GM21723 (cell line): Measurements from ENCODE around the gene DOCK2.
A peak's percentile ranks its signal among the peaks of the same experiment; 100 is the strongest.
"Not testable (repeated sequence)": the region's sequence is repeated elsewhere in the genome, so short reads cannot be mapped to it uniquely, and the experiment has no call there.

Experiments used
- ATAC-seq: cut with Tn5 transposase; IDR thresholded peaks from one replicate; pipeline ENCODE4 v1.9.1; 2021; ENCODE audit warnings: mild to moderate bottlenecking, moderate library complexity; ENCODE audit not compliant: unreplicated experiment

The DOCK2 gene

DNA sequence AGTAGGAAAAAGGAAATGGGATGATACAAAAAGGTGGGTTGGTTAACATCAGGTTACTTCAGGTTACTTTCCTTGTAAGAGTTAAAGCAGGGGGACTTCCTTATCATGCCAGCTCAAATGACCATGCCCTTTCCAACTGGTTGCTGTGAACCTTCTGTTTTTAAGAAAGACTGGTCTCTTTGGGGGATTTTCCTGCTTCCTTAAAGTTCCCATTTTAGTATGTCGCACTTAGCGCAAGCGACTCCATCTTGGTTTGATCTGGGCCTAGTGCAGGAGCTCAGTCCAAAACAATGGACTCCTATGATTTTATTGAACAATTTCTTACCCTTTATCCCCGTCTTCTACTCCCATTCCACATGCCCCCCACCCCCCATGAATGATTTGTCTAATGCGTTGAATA is 173.4 kb downstream of the DOCK2 start:
- ATAC-seq, result no peak

DNA sequence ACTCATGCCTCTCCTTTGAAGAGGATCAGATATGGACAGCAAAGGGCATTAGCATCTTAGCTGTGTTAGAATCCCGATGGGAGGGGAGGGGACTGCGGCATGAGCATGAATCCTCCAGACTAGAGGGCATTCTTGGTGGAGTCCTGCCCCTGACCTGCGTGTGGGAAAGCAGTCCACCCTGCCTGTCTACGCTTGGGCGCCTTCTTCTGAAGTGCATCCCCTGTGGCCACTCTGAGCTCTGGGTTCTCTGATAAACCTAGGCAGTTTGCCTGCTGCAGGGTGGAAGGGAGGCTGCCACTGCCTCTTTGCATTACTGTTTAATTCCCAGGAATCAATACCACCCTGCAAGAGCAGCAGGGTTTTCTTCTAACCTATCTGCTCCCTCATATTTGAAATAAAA is 173.9 kb downstream of the DOCK2 start:
- ATAC-seq, result no peak

DNA sequence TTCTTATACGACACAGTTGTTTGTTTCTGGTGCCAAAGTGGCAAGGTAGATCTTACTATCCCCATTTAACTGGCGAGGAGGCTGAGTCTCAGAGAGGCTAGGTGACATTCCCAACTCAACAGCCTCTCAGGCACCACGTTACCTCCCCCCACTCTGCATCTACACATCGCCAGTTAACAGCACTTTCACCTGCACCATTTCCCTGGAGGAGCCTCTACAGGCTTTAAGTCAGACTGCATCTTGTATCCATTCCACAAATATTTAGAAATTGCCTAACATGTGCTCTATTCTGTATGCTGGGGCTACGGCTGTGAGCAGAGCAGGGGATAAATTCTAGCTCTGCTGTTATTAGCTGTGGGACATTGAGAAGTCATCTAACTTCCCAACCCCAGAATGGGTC is 174.6 kb downstream of the DOCK2 start:
- ATAC-seq, result no peak

DNA sequence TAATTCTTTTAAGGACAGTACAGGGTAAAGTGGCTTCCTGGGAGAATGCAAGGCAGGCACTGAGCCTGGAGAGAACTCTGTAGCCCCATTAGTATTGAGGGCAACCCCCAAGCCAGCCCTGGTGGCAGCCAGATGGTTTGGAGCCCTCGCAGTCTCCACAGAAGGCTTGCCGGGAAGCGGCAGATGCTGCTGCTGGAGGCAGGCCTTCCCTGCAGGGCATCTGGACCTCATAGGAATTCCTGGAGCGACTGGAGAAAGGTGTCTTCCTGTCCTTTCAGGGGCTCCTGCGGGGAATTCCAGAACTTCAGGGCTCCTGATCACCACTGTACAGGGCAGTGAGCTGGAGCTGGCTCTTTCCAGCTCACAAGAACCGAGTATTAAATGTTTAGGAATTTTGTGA is 175.7 kb downstream of the DOCK2 start:
- no peak for ATAC-seq

DNA sequence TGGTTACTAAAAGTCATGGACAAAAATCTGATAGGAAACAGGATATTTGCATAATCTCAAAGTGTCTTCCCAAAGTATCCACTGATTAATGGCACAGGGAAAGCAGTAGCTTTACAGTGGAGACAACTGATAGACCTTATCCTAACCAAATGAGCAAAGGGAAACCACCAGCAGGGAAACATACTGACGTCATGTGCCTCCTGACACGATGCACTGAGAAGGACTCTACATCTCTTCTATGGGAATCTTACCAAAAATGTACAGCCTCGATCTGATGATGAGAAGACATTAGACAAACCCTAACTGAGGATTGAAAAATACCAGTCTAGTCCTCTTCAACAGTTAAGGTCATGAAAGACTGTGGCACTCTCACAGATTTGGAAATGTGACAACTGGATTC is 177.0 kb downstream of the DOCK2 start:
- ATAC-seq, result no peak

DNA sequence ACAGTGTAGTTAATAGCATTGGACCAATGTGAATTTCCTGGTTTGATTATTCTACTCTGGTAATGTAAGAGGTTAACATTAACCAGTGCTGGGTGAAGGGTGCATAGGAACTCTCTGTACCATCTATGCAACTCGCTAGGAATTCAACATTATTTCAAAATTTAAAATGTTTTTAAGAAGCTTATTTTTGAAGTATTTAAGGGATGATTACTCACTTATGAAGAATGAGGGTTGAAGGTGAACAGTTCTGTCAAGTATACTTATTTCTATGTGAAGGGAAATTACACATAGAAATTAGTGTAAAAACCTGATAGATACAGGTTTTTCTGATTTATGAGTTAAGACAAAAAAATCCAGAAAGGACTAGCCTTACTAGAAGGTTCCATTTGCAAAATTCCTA is 177.4 kb downstream of the DOCK2 start:
- no peak for ATAC-seq

DNA sequence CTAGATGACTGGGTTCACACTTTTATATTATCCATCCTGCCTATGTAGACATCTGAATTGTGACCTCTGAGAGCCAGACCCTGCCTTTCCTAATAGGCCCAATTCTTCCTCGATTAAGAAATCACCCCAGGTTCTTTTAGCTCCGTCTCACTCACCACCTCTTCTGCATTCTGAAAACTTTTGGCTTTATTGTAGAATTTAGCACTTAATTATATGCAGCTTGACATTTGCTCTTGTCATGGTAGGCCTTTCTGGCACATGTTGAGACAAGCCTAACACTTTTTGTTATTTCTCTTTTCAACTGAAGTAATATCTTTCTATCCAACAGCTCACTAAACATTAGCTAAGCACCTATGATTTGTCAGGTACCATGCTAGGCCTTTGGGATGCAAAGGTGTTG is 180.0 kb downstream of the DOCK2 start:
- ATAC-seq, result no peak

DNA sequence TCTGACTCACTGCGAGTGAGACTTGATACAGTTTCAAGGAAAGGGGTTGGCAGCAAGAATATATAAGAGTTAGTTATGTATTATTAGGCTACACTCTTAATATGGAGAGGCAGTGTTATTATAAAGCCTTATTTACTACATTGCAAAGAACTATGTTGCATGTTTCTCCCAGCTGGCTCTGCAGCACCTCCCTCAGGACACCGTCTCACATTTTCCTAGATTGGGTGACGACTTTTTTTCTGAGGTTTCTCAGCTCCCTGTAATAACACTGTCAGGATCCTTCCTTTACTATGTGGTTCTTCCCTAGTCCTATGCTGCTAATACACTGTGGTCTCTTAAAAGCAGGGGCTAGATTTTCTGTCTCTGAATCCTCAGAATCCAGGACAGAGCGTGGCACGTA is 189.5 kb downstream of the DOCK2 start:
- ATAC-seq, result no peak

DNA sequence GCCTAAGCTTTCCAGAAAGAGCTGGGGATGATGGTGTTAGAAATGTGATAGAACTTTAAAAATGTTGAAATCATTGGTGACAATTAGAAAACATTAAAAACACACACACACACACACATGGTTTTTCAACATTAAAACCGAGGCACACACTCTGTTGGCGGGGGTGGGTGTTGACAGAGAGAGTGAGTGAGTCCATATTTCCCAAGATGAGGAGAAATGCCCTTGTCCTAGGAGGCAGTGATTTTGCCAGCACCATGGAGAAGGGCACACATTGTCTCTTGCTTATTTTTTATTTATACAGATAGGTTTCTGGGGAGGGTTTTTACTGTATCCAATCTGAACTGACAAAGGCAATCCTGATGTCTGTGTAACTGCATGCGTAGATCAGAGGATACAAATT is 190.7 kb downstream of the DOCK2 start:
- ATAC-seq, result no peak

DNA sequence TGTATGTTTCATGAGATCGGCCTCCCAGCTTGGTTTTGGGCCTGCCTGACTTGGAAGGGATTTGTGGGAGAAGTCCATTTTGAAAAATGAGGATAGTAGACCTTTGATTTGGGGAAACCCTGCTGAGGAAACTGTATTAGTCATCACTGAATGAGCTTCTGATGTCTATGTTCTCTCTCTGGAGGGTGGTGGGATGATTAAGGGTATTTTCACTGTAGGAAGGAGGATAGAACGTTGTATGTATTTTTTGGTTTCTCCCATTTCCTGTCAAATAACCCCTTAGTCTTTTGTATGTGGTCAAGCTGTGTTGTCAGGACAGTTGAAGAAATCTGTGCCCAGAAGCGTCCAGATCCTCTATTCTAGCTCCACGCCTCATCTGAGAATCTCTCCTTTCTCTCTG is 191.3 kb downstream of the DOCK2 start:
- ATAC-seq, result peak; percentile 52

DNA sequence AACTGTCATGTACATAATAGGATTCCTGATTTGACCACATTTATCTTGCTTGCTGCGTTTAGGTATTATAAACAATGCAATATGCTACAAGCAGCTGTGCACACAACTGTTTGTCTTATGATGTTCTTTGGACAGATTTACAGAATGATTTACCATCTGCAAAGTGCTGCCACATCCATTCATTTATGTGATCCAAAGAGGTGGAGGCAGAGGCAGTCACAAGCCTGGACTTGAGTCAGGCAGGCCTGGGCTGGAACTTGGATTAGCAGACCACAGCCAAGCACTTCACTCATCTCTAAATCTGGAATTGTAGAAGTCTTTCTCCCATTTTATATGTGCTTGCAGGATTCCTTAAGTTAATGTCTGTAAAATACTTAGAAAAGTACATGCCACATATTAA is 194.3 kb downstream of the DOCK2 start:
- ATAC-seq, result no peak

DNA sequence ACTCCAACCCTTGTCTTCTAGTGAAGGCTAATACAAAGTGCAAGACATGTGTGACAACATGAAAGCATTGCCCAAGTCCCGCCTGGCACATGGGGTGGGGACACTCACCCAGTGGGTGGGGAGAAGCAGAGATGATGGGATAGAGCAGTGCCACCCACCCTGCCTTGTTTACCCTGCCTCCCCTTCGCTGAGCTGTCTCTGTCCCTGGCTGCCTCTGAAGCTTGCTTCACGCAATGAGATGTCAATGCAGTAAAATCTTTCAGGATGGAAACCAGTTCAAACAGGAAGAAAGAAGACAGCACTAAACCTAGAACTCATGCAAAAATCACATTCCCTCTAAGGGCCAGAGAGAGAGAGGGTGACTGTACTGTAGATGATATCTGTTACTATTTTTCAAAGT is 195.2 kb downstream of the DOCK2 start:
- no peak for ATAC-seq

DNA sequence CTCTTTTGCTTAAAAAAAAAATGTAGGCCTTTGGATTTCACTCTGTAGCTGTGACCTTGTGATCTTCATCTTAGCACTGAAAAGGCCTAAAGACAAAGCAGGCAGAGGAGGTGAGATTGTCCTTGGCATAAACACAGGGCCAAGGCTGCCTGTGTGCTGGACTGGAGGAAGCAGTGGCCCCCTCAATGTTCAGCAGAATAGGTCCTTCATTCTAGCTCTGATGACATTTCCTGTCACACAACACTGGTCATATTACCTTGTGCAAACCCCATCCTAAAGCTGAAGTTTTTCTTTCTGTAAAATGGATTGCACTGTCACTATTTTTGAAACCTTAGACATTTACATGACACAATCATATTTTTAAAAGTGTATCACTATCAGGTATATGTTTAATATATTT is 195.8 kb downstream of the DOCK2 start:
- ATAC-seq, result no peak

DNA sequence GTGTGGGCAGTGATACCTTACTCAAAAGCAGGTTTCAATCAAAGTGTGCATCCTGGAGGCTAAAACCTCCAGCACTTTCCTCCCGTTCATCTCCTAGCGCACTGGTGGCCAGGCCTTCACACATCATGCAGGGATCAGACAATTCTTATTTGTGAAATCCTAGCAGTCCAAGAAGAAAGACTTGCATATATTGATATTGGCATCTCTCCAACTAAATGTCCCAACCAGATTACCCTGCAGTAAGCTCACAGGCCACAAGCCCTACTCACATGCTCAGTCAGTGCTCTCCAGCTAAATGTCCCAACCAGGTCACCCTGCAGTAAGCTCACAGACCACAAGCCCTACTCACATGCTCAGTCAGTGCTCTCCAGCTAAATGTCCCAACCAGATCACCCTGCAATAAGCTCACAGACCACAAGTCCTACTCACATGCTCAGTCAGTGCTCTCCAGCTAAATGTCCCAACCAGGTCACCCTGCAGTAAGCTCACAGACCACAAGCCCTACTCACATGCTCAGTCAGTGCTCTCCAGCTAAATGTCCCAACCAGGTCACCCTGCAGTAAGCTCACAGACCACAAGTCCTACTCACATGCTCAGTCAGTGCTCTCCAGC is 196.7 kb downstream of the DOCK2 start:
- ATAC-seq, result not testable (repeated sequence)

DNA sequence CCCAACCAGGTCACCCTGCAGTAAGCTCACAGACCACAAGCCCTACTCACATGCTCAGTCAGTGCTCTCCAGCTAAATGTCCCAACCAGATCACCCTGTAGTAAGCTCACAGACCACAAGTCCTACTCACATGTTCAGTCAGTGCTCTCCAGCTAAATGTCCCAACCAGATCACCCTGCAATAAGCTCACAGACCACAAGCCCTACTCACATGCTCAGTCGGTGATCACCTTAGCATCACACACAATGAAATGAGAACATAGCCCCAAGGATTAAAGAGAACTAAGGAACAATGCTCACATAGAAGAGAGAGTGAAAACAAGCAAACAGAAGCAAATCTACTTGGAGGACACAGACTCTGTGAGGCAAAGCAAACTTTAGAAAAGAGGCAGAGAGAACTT is 197.5 kb downstream of the DOCK2 start:
- ATAC-seq, result not testable (repeated sequence)

DNA sequence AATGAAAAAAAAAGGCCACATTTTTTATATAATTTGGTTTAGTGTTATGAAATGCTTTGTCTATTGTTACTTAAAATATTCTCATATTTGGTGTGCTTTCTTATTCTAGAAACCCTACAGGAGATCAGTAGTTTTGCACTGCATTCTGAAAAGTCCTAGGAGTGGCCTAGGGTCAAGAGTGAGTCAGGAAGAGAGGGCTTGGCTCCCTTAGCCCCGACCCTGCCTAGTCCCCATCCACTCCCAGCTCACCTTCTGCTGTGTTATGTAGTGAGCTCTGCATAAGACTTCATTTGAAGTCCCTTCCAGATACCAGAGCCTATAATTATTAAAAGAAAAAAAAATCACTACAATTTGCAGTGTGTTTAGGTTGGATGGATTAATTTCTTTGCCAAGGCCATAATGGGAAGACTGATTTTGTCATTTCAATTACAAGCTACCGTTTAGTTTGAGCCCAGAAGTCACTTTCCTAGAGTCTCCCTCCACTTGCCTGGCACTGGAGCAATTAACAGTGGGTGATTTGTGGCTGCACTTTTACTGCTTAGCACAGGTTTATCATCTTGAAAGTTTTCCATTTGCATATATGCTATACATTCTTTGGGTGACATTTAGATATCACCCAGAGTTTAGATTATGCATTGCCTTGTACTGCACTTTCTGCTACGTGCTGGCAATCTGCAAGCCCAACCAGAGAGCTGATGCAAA is 199.9 kb downstream of the DOCK2 start:
- no peak for ATAC-seq

DNA sequence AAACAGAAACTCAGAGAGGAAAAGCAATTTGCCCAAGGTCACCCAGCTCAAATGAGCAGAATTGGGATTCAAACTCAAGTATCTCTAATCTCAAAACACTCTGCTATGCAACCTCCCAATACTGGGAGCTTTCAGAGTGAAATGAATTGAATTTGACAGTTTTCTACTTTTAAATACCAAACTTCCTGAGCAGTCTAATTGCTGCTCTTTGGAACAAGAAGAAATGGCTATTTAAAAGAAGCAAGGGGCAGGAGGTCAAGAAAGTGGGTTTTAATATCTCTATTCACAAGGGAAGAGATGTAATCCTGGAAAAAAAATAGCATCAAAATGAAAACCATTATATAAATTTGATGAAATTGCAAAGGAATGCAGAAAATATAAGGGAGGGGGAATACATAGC is 200.6 kb downstream of the DOCK2 start:
- no peak for ATAC-seq

DNA sequence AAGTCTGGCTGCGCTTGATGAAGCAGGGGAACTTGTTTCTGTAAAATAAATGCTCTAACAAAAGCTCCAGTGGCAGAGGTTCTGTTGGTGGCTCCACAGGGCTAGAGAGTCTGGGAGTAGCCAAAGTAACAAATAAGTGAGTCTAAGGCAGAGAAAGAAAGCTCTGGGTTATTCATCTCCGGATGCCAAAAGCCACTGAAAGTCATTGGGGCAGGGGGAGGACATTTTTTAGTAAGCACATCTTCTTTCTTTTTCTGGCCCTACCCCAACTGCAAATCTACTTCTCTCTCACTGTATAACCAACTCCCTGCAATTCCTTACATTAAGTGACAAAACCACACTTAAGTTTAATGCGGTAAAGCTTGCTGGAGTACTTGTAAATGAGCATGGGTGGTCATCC is 201.6 kb downstream of the DOCK2 start:
- peak; percentile 87 for ATAC-seq

DNA sequence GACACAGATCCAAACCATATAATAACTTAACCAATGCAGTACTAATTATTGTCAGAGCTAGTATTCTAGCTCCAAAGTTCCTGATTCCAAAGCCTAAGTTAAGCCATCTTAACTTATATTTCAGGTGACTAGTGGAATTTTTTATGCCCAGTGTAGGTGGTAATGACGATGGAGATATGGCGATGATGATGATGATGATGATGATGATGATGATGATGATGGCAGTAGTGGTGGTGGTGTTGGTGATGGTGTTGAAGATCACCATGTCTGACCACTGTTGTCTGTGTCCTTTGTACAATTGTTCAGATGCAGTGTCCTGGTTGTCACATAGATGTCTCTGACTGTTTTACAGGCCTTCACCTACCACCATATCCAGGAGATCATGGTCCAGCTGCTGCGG is 203.3 kb downstream of the DOCK2 start:
- ATAC-seq, result no peak

DNA sequence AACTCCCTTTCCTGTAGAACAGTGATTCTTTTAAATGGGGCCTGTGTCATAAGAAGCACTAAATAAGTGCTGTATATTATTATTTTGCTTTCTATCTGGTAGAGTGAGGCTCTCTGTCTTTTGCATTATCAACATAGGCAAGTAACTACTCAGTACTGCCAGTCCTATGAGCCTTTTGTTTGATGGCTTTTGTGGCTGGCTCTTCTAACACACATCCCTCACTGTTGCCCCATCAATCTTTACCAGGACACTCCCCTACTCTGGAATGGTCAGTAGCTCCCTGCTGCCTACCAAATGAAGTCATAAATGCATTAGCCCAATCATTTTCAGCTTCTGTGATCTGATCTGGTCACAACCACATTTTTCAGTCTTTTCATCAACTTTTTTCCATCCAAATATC is 205.6 kb downstream of the DOCK2 start:
- ATAC-seq, result no peak

DNA sequence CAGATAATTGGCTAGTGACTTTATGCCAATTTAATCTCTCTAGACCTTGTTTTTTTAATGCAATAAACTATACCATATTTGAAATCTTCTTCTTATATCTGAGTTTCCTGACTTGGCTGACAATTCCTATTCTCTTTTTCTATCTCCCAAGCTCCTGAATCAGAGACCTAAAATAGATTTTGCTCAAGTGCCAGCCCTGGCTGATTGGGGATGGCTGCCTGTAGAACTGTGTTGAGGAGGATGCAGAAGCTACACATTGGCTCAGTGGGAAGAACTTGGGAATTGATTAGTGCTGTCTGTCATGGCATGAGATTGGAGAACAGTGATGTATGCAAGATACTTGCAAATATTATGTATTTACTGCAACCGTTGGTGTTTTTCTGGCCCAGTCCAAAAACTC is 210.4 kb downstream of the DOCK2 start:
- ATAC-seq, result no peak

DNA sequence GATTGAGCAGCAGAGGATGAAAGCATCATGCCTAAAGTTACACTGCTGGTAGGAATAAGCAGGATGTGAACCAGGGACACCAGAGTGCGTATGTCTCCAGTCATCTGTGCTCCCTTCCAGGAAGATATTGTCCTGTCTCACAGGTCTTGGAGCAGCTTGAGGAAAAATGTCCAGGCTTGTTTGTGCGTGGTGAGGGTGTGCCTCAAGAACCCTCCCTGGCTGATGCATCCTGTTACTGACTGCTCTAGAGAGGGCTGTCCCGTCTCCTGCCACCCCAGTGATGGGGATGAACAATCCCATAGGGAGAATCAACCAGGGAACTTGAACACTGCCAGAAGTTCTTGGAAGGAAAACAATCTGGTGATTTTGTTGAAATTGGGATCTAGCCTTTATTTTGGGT is 211.2 kb downstream of the DOCK2 start:
- ATAC-seq, result no peak

DNA sequence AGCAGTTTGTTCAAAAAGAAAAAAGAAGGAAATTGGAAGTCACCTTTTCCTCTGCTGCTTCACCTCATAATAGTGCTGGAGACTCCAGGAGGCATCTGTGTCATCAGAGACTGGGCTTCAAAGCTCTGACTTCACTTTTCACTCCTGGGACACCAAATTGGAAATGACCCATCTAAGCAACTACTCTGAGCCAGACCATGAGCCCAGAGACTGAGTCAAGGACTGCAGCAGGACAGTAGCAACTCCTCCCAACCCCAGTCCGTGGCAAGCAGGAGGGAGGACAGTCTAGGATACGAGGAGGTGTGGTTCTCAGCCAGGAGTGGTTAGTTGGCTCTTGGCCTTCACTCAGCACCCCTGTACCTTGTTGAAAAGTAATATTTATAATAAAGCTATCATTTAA is 211.7 kb downstream of the DOCK2 start:
- no peak for ATAC-seq
